HepG2 (cell line): ENCODE measurements around the gene VWA2. TPM values are rescaled to one million over a fixed set of nuclear protein-coding genes. Genes with fewer than 3 reads are reported as not detected.

Experiments
- ATAC-seq: fragments of 200-7000 bp; cut with Tn5 transposase; 3 replicates; pipeline ENCODE4 v1.9.1; 2020; ENCODE audit warnings: mild to moderate bottlenecking, moderate library complexity
- BruUV-seq: library from RNA; stranded (reverse); fragments of 400-500 nt; replicated peaks from 2 replicates; lab custom pipeline; 2021; lab: Mats Ljungman, UMichigan
- CTCF ChIA-PET: fragments of 300-600 bp; formaldehyde crosslinking; extraction: SDS; loops from one replicate; lab custom pipeline; 2021; ENCODE audit warnings: low total read pairs, inconsistent platforms, low intra/inter-chr PET ratio; lab: Yijun Ruan, JAX
- POLR2A ChIA-PET: fragments of 350-600 bp; sonication (Branson Sonifier 250); formaldehyde crosslinking; loops from one replicate; lab custom pipeline; 2020; ENCODE audit warnings: antibody characterized with exemption, inconsistent platforms; lab: Yijun Ruan, JAX
- DNase-seq: peaks from one replicate; pipeline ENCODE4 v3.0.0-alpha.2; 2015; ENCODE audit warnings: low spot score
- FAIRE-seq: peaks from 3 replicates; lab custom pipeline; 2011; peaks lifted over from hg19 to GRCh38; lab: Jason Lieb, UNC
- H2AFZ ChIP-seq: one replicate; pipeline ENCODE4 v1.6.1; 2011; ENCODE audit warnings: low read length, inconsistent platforms
- H3K27ac ChIP-seq: fragments of 300-600 bp; 3 replicates; pipeline ENCODE4 v1.8.0; 2011; ENCODE audit warnings: mixed run types, mild to moderate bottlenecking, mixed read lengths, low read length, inconsistent platforms; ENCODE audit not compliant: insufficient read depth; ENCODE audit errors: extremely low read length
- H3K27me3 ChIP-seq, 2 experiments: fragments of 200-600 bp in 1 of 2; 2 replicates in 1 of 2; 3 replicates in 1 of 2; pipeline versions ENCODE4 v1.6.0 to v1.8.0; 2011; ENCODE audit warnings: low read length in 2 of 2, mild to moderate bottlenecking in 2 of 2, moderate library complexity in 2 of 2, inconsistent platforms in 1 of 2; ENCODE audit not compliant: insufficient read depth in 2 of 2, control insufficient read depth in 1 of 2
- H3K36me3 ChIP-seq, 2 experiments: fragments of 200-600 bp in 1 of 2; replicated peaks in 1 of 2; 2 replicates in 1 of 2; 3 replicates in 1 of 2; pipeline versions ENCODE4 v1.5.1 to v1.8.0; 2011; ENCODE audit warnings: low read length in 2 of 2, inconsistent platforms in 1 of 2; ENCODE audit not compliant: insufficient read depth in 2 of 2, control insufficient read depth in 1 of 2
- H3K4me1 ChIP-seq: 2 replicates; pipeline ENCODE4 v1.5.1; 2012; ENCODE audit warnings: low read length, inconsistent platforms; ENCODE audit not compliant: insufficient read depth
- H3K4me2 ChIP-seq: 2 replicates; pipeline ENCODE4 v1.6.0; 2011; ENCODE audit warnings: low read depth, low read length, inconsistent platforms
- H3K4me3 ChIP-seq, 3 experiments: fragments of 200-600 bp in 1 of 3; sonication (generic), shearing (Covaris generic) in 1 of 3; replicated peaks in 1 of 3; 2 replicates each; pipeline ENCODE4 v1.5.1; 2011 to 2016; ENCODE audit warnings: low read length in 3 of 3, inconsistent platforms in 2 of 3, low read depth in 2 of 3, mild to moderate bottlenecking in 2 of 3, control low read depth in 1 of 3, mixed read lengths in 1 of 3; ENCODE audit not compliant: insufficient read depth in 1 of 3
- H3K79me2 ChIP-seq: one replicate; pipeline ENCODE4 v1.6.1; 2011; ENCODE audit warnings: low read length, inconsistent platforms; ENCODE audit not compliant: insufficient read depth
- H3K9ac ChIP-seq: 2 replicates; pipeline ENCODE4 v1.6.0; 2011; ENCODE audit warnings: mild to moderate bottlenecking, low read depth, low read length, inconsistent platforms; ENCODE audit not compliant: insufficient read depth
- H3K9me3 ChIP-seq: 2 replicates; pipeline ENCODE4 v1.5.1; 2012; ENCODE audit warnings: mild to moderate bottlenecking, low read length
- H4K20me1 ChIP-seq: 2 replicates; pipeline ENCODE4 v1.6.0; 2011; ENCODE audit warnings: inconsistent platforms, mild to moderate bottlenecking, low read length, moderate library complexity; ENCODE audit not compliant: insufficient read depth
- EEA1 ChIP-seq: sonication (generic); formaldehyde crosslinking; IDR thresholded peaks from 2 replicates; pipeline ENCODE4 v1.5.1; 2020; ENCODE audit warnings: mild to moderate bottlenecking, missing genetic modification reagents, borderline replicate concordance
- GMEB2 ChIP-seq: IDR thresholded peaks from 2 replicates; pipeline ENCODE4 v1.6.1; 2016; ENCODE audit warnings: missing biosample characterization, missing genetic modification reagents, low read depth
- JUND ChIP-seq: sonication (generic); formaldehyde crosslinking; IDR thresholded peaks from 2 replicates; pipeline ENCODE4 v1.8.0; 2022; ENCODE audit warnings: mild to moderate bottlenecking, missing genetic modification reagents
- KAT2B ChIP-seq: fragments of 150-350 bp; IDR thresholded peaks from 2 replicates; pipeline ENCODE4 v1.6.1; 2014; ENCODE audit warnings: low read depth, low read length, borderline replicate concordance
- MED13 ChIP-seq: sonication (generic); formaldehyde crosslinking; IDR thresholded peaks from 2 replicates; pipeline ENCODE4 v1.5.0; 2020; ENCODE audit warnings: missing genetic modification reagents
- PPARG ChIP-seq: conservative IDR thresholded peaks from 2 replicates; pipeline ENCODE4 v1.6.1; 2016; ENCODE audit warnings: missing biosample characterization, missing genetic modification reagents
- PRMT3 ChIP-seq: sonication (generic); formaldehyde crosslinking; IDR thresholded peaks from 2 replicates; pipeline ENCODE4 v1.8.1; 2022; ENCODE audit warnings: low read depth, mild to moderate bottlenecking, moderate library complexity, missing genetic modification reagents, borderline replicate concordance
- REL ChIP-seq: sonication (generic); formaldehyde crosslinking; conservative IDR thresholded peaks from 2 replicates; pipeline ENCODE4 v1.8.0; 2022; ENCODE audit warnings: mild to moderate bottlenecking, missing genetic modification reagents, moderate library complexity
- SNAI1 ChIP-seq: sonication (generic); formaldehyde crosslinking; IDR thresholded peaks from 2 replicates; pipeline ENCODE4 v1.5.0; 2020; ENCODE audit warnings: mild to moderate bottlenecking, missing genetic modification reagents, borderline replicate concordance
- TBP ChIP-seq: sonication (generic); formaldehyde crosslinking; IDR thresholded peaks from 2 replicates; pipeline ENCODE4 v1.5.0; 2020; ENCODE audit warnings: missing genetic modification reagents
- TSC22D2 ChIP-seq: sonication (generic); formaldehyde crosslinking; IDR thresholded peaks from 2 replicates; pipeline ENCODE4 v1.5.1; 2020; ENCODE audit warnings: missing genetic modification reagents, mild to moderate bottlenecking, borderline replicate concordance
- ZBTB37 ChIP-seq: sonication (generic); formaldehyde crosslinking; IDR thresholded peaks from 2 replicates; pipeline ENCODE4 v1.4.0; 2020; ENCODE audit warnings: mild to moderate bottlenecking, missing genetic modification reagents
- ZNF225 ChIP-seq: sonication (generic); formaldehyde crosslinking; IDR thresholded peaks from 2 replicates; pipeline ENCODE4 v1.4.0; 2020; ENCODE audit warnings: mild to moderate bottlenecking, missing genetic modification reagents
- ZNF230 ChIP-seq: sonication (generic); formaldehyde crosslinking; IDR thresholded peaks from 2 replicates; pipeline ENCODE4 v1.4.0; 2020; ENCODE audit warnings: mild to moderate bottlenecking, missing genetic modification reagents
- ZNF619 ChIP-seq: sonication (generic); formaldehyde crosslinking; IDR thresholded peaks from 2 replicates; pipeline ENCODE4 v1.4.0; 2020; ENCODE audit warnings: mild to moderate bottlenecking, missing genetic modification reagents
- ZNF672 ChIP-seq: sonication (generic); formaldehyde crosslinking; IDR thresholded peaks from 2 replicates; pipeline ENCODE4 v1.8.1; 2022; ENCODE audit warnings: missing genetic modification reagents
- ZNF749 ChIP-seq: sonication (generic); formaldehyde crosslinking; IDR thresholded peaks from 2 replicates; pipeline ENCODE4 v1.8.0; 2022; ENCODE audit warnings: mild to moderate bottlenecking, missing genetic modification reagents, moderate library complexity, borderline replicate concordance
- ZNF781 ChIP-seq: sonication (generic); formaldehyde crosslinking; IDR thresholded peaks from 2 replicates; pipeline ENCODE4 v1.5.1; 2020; ENCODE audit warnings: borderline replicate concordance, mild to moderate bottlenecking, missing genetic modification reagents; ENCODE audit errors: not compliant biosample characterization
- WGBS: methylation state at CpG from one replicate; pipeline ENCODE4 v1.1.6; 2017; ENCODE audit warnings: low lambda C conversion rate; 5-methylcytosine and 5-hydroxymethylcytosine counted together
- in situ Hi-C: cut with HindIII; loops from 2 replicates; pipeline ENCODE4 v1.10.0; 2017; ENCODE audit warnings: low pct_unique_long_range_greater_than_20kb; ENCODE audit not compliant: extremely low pct_ligation_motif_present
- intact Hi-C: fragments of 100-400 bp; cut with micrococcal nuclease; formaldehyde crosslinking; loops from one replicate; pipeline ENCODE4 v1.10.0; 2022; ENCODE audit not compliant: unreplicated experiment
- polyA plus RNA-seq, 8 experiments: library from polyadenylated mRNA; depleted of rRNA in 3 of 8; stranded (reverse) in 7 of 8; unstranded in 1 of 8; fragments of >200 nt; fragmentation: Illumina TruSeq in 4 of 8; extraction: Trizol in 4 of 8; gene quantifications; 2 replicates each; pipeline versions ENCODE4 v1.2.1 to v1.2.3, GENCODE V29; 2011 to 2016; ENCODE audit warnings: low read depth in 4 of 8, missing spikeins in 1 of 8, mixed read lengths in 1 of 8; ENCODE audit not compliant: insufficient read depth in 1 of 8
- total RNA-seq, 5 experiments: library from RNA; depleted of rRNA; stranded (reverse); fragments of >200 nt; fragmentation: Illumina TruSeq; extraction: Trizol; gene quantifications; 2 replicates each; pipeline ENCODE4 v1.2.3, GENCODE V29; 2016; ENCODE audit warnings: low read depth in 1 of 5

VWA2 gene
- total and polyA plus RNA-seq, 2 of the 13 experiments (the other 11 are each of a cell fraction or from before 2014, with no cell fraction given): not detected

DNA sequence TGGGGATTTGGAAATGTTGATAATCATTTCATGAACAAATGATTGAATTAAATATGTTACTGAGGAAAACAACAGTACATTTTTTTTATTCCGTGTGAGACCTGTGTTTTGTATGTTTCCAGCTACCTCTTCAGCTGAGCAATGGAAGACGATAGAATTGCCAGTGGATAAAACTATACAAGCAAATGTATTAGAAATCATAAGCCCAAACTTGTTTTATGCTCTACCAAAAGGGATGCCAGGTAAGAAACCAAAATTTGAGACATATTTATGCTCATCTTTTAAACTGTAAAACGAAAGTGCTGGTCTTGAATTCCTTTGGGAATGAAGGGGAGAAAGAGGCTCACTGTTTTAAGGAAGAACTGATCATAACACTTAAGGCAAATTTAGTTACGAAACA, 17.8 kb upstream of the VWA2 start:
- BruUV-seq: no TSS peak
- Histone ChIP-seq H3K4me3 (no peak overlapping the region), H3K27ac (no peak overlapping the region), H3K4me1 (no peaks in the 10 kb centered on the region), H3K9ac (no peak overlapping the region), H3K36me3 (no peaks in the 10 kb centered on the region), H3K27me3 (peaks cover 0 to 18% of the 10 kb centered on the region in 2 experiments; a peak in 3 of 5 replicates), H2AFZ (no peak overlapping the region), H3K9me3 (no peaks in the 10 kb centered on the region), H3K79me2 (no peaks in the 10 kb centered on the region), H4K20me1 (no peaks in the 10 kb centered on the region)
- POLR2A ChIA-PET: no interaction called here
- no peak for DNase-seq
- ATAC-seq: no peak
- in situ Hi-C loops: no loop called here
- no peak for FAIRE-seq
- TF ChIP-seq REL (CRISPR knock-in tag) (no peak), ZNF230 (CRISPR knock-in tag) (no peak), TSC22D2 (CRISPR knock-in tag) (no peak), JUND (CRISPR knock-in tag) (no peak)
- TF ChIP-seq, all 625 proteins: peak for 0
- H3K4me2 ChIP-seq: no peak overlapping the region
- CTCF ChIA-PET: no interaction called here
- intact Hi-C loops: no loop called here
- WGBS: 3% methylated on average over 4 of the region's 4 CpGs

- Histone ChIP-seq H3K4me1 (no peaks in the 10 kb centered on the region), H3K79me2 (no peaks in the 10 kb centered on the region), H3K27me3 (peaks cover 0 to 18% of the 10 kb centered on the region in 2 experiments; a peak in 2 of 5 replicates), H3K9me3 (no peaks in the 10 kb centered on the region), H2AFZ (no peak overlapping the region), H4K20me1 (no peaks in the 10 kb centered on the region), H3K4me3 (no peak overlapping the region), H3K27ac (no peak overlapping the region), H3K9ac (no peak overlapping the region), H3K4me2 (no peak overlapping the region), H3K36me3 (no peaks in the 10 kb centered on the region)
- intact Hi-C loops (no loop called here), in situ Hi-C loops (no loop called here)
- ATAC-seq (no peak), DNase-seq (no peak), FAIRE-seq (no peak)
- TF ChIP-seq SNAI1 (no peak), ZNF619 (CRISPR knock-in tag) (no peak), TBP (CRISPR knock-in tag) (no peak), PRMT3 (CRISPR knock-in tag) (no peak), ZNF749 (CRISPR knock-in tag) (no peak), ZNF672 (CRISPR knock-in tag) (no peak), ZNF781 (CRISPR knock-in tag) (no peak), KAT2B (no peak), ZNF225 (CRISPR knock-in tag) (no peak), GMEB2 (CRISPR knock-in tag) (no peak), MED13 (no peak), ZBTB37 (no peak), EEA1 (CRISPR knock-in tag) (no peak), PPARG (CRISPR knock-in tag) (no peak)
- ChIA-PET POLR2A (no interaction called here), CTCF (no interaction called here)
- 2% methylated on average over 4 of the region's 4 CpGs for WGBS
- BruUV-seq: no TSS peak
These were observed 16.0 kb upstream of the VWA2 start for GRCh38 chr10:114223066-114223465.
